ENCODE measurements around the gene DDX52.

The DDX52 gene

DNA sequence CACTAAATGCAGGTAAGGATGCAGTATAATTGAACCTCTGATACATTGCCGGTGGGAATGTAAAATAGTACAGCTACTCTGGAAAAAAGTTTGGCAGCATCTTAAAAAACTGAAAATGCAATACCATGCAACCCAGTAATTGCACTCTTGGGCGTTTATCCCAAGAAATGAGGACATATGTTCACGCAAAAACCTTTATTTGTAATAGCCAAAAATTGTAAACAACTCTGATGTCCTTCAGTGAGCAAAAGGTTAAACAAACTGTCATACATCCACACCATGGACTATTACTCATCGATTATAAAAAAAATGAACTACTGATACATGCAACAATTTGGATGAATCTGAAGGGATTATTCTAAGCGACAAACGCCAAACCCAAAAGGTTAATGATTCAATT, 51.0 kb downstream of the DDX52 start:
- no peak overlapping the region for H3K27ac ChIP-seq (ENCODE audit: low read depth, low read length)
- H3K79me2 ChIP-seq (ENCODE audit: control insufficient read depth, low read length) = peaks cover 83% of the 10 kb centered on the region
- H4K20me1 ChIP-seq (ENCODE audit: control insufficient read depth, insufficient read depth, low read depth, low read length) = 0 out of 2 replicates have a peak, but pooled peaks cover 8% of the 10 kb centered on the region
- H3F3A ChIP-seq (ENCODE audit: control insufficient read depth, insufficient read depth) = no peaks in the 10 kb centered on the region; the same call in 1 of the 2 replicates
- H3K9me2 ChIP-seq (replicated peaks; ENCODE audit: control insufficient read depth, low read length) = no peaks in the 10 kb centered on the region
- H3K9me3 ChIP-seq (ENCODE audit: control insufficient read depth, insufficient read depth, low read length) = no peaks in the 10 kb centered on the region
- no peak overlapping the region for H3K4me3 ChIP-seq (ENCODE audit: low read length)
- no peaks in the 10 kb centered on the region for H3K27me3 ChIP-seq (ENCODE audit: control insufficient read depth, low read length)
- TF ChIP-seq, protein P1, sequence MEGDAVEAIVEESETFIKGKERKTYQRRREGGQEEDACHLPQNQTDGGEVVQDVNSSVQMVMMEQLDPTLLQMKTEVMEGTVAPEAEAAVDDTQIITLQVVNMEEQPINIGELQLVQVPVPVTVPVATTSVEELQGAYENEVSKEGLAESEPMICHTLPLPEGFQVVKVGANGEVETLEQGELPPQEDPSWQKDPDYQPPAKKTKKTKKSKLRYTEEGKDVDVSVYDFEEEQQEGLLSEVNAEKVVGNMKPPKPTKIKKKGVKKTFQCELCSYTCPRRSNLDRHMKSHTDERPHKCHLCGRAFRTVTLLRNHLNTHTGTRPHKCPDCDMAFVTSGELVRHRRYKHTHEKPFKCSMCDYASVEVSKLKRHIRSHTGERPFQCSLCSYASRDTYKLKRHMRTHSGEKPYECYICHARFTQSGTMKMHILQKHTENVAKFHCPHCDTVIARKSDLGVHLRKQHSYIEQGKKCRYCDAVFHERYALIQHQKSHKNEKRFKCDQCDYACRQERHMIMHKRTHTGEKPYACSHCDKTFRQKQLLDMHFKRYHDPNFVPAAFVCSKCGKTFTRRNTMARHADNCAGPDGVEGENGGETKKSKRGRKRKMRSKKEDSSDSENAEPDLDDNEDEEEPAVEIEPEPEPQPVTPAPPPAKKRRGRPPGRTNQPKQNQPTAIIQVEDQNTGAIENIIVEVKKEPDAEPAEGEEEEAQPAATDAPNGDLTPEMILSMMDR (IDR thresholded peaks at IDR 0.05; ENCODE audit: low read depth, low read length, poor library complexity, severe bottlenecking) = no peak
- no peak for TF ChIP-seq EZH2phosphoT487 (IDR thresholded peaks at IDR 0.05; ENCODE audit: borderline replicate concordance, low read length)
- peaks cover 87% of the 10 kb centered on the region for H3K36me3 ChIP-seq (ENCODE audit: control insufficient read depth, low read length)
- H3K4me1 ChIP-seq (ENCODE audit: control insufficient read depth, low read length) = no peaks in the 10 kb centered on the region
- H3K4me2 ChIP-seq (ENCODE audit: low read length) = no peak overlapping the region

DNA sequence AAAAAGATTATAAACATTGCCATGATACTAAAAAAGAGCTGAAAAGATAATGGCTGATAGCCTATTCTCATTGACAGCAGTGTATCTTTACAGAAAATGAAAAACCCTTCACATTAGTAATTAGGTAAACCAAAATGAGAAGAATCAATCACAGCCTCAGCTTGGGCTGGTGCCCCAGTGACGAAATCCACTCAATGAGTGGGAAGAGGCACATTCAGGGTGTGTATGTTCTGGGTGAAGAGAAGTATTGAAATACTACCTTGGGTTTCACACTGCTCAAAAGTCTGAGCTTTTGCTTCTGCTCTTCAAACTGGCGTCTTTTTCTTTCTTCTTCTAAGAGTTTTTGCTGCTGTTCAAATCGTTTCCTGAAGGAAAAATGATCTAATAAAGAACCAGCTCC, 58.2 kb downstream of the DDX52 start:
- Histone ChIP-seq H3K4me1 (ENCODE audit: control insufficient read depth, low read length) (no peaks in the 10 kb centered on the region), H3K36me3 (ENCODE audit: control insufficient read depth, low read length) (peaks cover 74% of the 10 kb centered on the region), H3K4me2 (ENCODE audit: low read length) (no peak overlapping the region), H3F3A (ENCODE audit: control insufficient read depth, insufficient read depth) (no peaks in the 10 kb centered on the region; the same call in 1 of the 2 replicates), H3K9me3 (ENCODE audit: control insufficient read depth, insufficient read depth, low read length) (no peaks in the 10 kb centered on the region), H3K4me3 (ENCODE audit: low read length) (no peak overlapping the region), H3K79me2 (ENCODE audit: control insufficient read depth, low read length) (peaks cover 27% of the 10 kb centered on the region), H3K27ac (ENCODE audit: low read depth, low read length) (no peak overlapping the region), H4K20me1 (ENCODE audit: control insufficient read depth, insufficient read depth, low read depth, low read length) (0 out of 2 replicates have a peak, but pooled peaks cover 3% of the 10 kb centered on the region), H3K9me2 (replicated peaks; ENCODE audit: control insufficient read depth, low read length) (no peaks in the 10 kb centered on the region), H3K27me3 (ENCODE audit: control insufficient read depth, low read length) (no peaks in the 10 kb centered on the region)
- TF ChIP-seq, protein P1 (IDR thresholded peaks at IDR 0.05; ENCODE audit: low read depth, low read length, poor library complexity, severe bottlenecking) = no peak
- TF ChIP-seq EZH2phosphoT487 (IDR thresholded peaks at IDR 0.05; ENCODE audit: borderline replicate concordance, low read length) = no peak

DNA sequence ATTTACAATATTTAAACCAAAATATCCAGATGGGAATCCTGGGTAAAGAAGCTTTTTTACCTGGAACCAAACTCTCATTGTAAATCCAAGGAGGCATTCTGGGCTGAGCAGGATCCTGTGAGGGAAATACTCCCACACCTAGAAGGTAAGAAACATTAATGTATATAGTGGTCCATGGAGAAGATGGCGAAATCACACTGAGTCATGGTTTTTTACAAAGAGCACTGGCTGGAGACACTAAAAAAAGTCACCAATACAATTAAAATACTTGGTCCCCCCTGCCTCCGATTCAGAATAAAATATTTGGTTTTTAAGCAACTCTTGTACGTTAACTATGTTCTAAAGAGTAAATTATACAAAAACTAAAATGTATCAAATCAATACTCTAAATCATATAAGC, 67.0 kb downstream of the DDX52 start:
- Histone ChIP-seq H3K79me2 (ENCODE audit: control insufficient read depth, low read length) (peaks cover 8% of the 10 kb centered on the region; the same call in 1 of the 2 replicates), H3K9me2 (replicated peaks; ENCODE audit: control insufficient read depth, low read length) (no peaks in the 10 kb centered on the region), H3K27ac (ENCODE audit: low read depth, low read length) (no peak overlapping the region), H3K9me3 (ENCODE audit: control insufficient read depth, insufficient read depth, low read length) (no peaks in the 10 kb centered on the region), H3K4me3 (ENCODE audit: low read length) (no peak overlapping the region), H3K4me2 (ENCODE audit: low read length) (no peak overlapping the region), H4K20me1 (ENCODE audit: control insufficient read depth, insufficient read depth, low read depth, low read length) (no peaks in the 10 kb centered on the region), H3K36me3 (ENCODE audit: control insufficient read depth, low read length) (peaks cover 78% of the 10 kb centered on the region), H3K4me1 (ENCODE audit: control insufficient read depth, low read length) (no peaks in the 10 kb centered on the region), H3K27me3 (ENCODE audit: control insufficient read depth, low read length) (no peaks in the 10 kb centered on the region), H3F3A (ENCODE audit: control insufficient read depth, insufficient read depth) (peaks cover 3% of the 10 kb centered on the region; the same call in 1 of the 2 replicates)
- TF ChIP-seq, protein P1 (IDR thresholded peaks at IDR 0.05; ENCODE audit: low read depth, low read length, poor library complexity, severe bottlenecking) = no peak
- TF ChIP-seq EZH2phosphoT487 (IDR thresholded peaks at IDR 0.05; ENCODE audit: borderline replicate concordance, low read length) = no peak
